ENCODE results near the gene TDRD9. TPM values are rescaled to one million over a fixed set of nuclear protein-coding genes. Genes with fewer than 3 reads are reported as not detected.

Gene TDRD9
- total RNA-seq, 1 donor from 2014 or later: 8.5 TPM

GRCh38 chr14:104075530-104076151, 147.4 kb downstream of the TDRD9 start:
- no peak overlapping the region for H3K4me3 ChIP-seq
- intact Hi-C loops (cut with DNase I): no loop called here
- H3K27me3 ChIP-seq (ENCODE audit: low read depth): peaks cover 10% of the 10 kb centered on the region
- H3K4me1 ChIP-seq: peaks cover 7% of the 10 kb centered on the region
- no peak for ATAC-seq
- H3K9me3 ChIP-seq: peaks cover 7% of the 10 kb centered on the region
- no peaks in the 10 kb centered on the region for H3K36me3 ChIP-seq
- TF ChIP-seq, protein P1, sequence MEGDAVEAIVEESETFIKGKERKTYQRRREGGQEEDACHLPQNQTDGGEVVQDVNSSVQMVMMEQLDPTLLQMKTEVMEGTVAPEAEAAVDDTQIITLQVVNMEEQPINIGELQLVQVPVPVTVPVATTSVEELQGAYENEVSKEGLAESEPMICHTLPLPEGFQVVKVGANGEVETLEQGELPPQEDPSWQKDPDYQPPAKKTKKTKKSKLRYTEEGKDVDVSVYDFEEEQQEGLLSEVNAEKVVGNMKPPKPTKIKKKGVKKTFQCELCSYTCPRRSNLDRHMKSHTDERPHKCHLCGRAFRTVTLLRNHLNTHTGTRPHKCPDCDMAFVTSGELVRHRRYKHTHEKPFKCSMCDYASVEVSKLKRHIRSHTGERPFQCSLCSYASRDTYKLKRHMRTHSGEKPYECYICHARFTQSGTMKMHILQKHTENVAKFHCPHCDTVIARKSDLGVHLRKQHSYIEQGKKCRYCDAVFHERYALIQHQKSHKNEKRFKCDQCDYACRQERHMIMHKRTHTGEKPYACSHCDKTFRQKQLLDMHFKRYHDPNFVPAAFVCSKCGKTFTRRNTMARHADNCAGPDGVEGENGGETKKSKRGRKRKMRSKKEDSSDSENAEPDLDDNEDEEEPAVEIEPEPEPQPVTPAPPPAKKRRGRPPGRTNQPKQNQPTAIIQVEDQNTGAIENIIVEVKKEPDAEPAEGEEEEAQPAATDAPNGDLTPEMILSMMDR (IDR thresholded peaks at IDR 0.05): peak; percentile 13
- DNase-seq: no peak
- H3K27ac ChIP-seq: no peak overlapping the region

DNA sequence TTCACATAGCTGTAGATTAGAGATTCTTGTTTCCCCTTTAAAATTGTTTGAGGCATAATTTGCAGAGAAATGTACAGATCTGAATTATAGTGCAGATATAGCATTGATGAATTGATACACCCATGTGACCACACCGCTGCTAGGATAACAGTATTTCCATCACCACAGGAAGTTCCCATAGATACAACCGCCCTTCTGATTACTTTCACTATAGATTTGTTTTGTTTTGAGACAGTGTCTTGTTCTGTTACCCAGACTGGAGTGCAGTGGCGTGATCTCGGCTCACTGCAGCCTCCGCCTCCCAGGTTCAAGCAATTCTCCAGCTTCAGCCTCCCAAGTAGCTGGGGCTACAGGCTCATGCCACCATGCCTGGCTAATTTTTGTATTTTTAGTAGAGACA, 148.5 kb downstream of the TDRD9 start:
- peaks cover 7% of the 10 kb centered on the region for H3K4me1 ChIP-seq
- peaks cover 10% of the 10 kb centered on the region for H3K27me3 ChIP-seq (ENCODE audit: low read depth)
- intact Hi-C loops (cut with DNase I): no loop called here
- H3K4me3 ChIP-seq: no peak overlapping the region
- ATAC-seq (no peak), DNase-seq (no peak)
- TF ChIP-seq, protein P1 (IDR thresholded peaks at IDR 0.05): no peak
- no peaks in the 10 kb centered on the region for H3K36me3 ChIP-seq
- no peak overlapping the region for H3K27ac ChIP-seq
- peaks cover 7% of the 10 kb centered on the region for H3K9me3 ChIP-seq

GRCh38 chr14:104078031-104078455, 149.8 kb downstream of the TDRD9 start:
- intact Hi-C loops (cut with DNase I): no loop called here
- peak; percentile 95 to 96 for ATAC-seq
- Histone ChIP-seq H3K27me3 (ENCODE audit: low read depth) (peaks cover 14% of the 10 kb centered on the region), H3K9me3 (peaks cover 7% of the 10 kb centered on the region), H3K27ac (no peak overlapping the region), H3K36me3 (no peaks in the 10 kb centered on the region), H3K4me1 (peaks cover 11% of the 10 kb centered on the region), H3K4me3 (no peak overlapping the region)
- peak; percentile 89 for DNase-seq
- TF ChIP-seq, protein P1 (IDR thresholded peaks at IDR 0.05): peak; percentile 99

- TF ChIP-seq, protein P1 (IDR thresholded peaks at IDR 0.05): no peak
- intact Hi-C loops (cut with DNase I): no loop called here
- Histone ChIP-seq H3K9me3 (no peaks in the 10 kb centered on the region), H3K36me3 (no peaks in the 10 kb centered on the region), H3K27ac (no peak overlapping the region), H3K4me1 (peaks cover 14% of the 10 kb centered on the region), H3K27me3 (ENCODE audit: low read depth) (peaks cover 12% of the 10 kb centered on the region), H3K4me3 (no peak overlapping the region)
- DNase-seq: peak; percentile 44
- no peak for ATAC-seq
Measured at GRCh38 chr14:104080376-104081260, 152.4 kb downstream of the TDRD9 start.

- Histone ChIP-seq H3K27me3 (ENCODE audit: low read depth) (peaks cover 20% of the 10 kb centered on the region), H3K4me3 (no peak overlapping the region), H3K27ac (no peak overlapping the region), H3K4me1 (peaks cover 14% of the 10 kb centered on the region), H3K9me3 (no peaks in the 10 kb centered on the region), H3K36me3 (no peaks in the 10 kb centered on the region)
- ATAC-seq (no peak), DNase-seq (peak; percentile 49)
- intact Hi-C loops (cut with DNase I): no loop called here
- TF ChIP-seq, protein P1 (IDR thresholded peaks at IDR 0.05): no peak
Measured at GRCh38 chr14:104081261-104081835, 153.1 kb downstream of the TDRD9 start.
